ENCODE measurements around the gene IGF1R.

The IGF1R gene

DNA sequence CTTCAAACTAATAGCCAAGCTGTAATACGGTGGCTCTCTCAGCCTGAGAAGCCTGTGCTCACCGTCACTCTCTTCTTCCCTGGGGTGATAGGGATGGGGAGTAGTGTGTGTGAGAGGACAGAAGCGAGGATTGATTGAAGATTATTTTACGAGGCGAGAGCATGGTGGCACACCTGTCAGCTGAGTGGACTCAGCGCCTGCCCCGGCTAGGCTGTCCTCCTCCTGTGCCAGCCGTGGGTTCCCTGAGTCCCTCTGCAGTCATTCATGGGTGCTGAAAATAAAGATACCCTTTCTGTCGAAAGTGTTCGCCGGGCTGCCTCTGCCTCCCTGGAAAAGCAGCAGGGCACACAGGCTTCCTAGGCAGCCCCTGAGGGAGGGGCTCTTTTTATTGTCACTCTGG, 235.1 kb downstream of the IGF1R start:
- WGBS (ENCODE audit: insufficient coverage, insufficient read length): no CpG with 5 or more reads among the region's 11 CpGs
- H3K9me3 ChIP-seq (ENCODE audit: control insufficient read depth, insufficient read depth, low read length): no peaks in the 10 kb centered on the region
- H3K36me3 ChIP-seq (ENCODE audit: control insufficient read depth, insufficient read depth, low read length): no peaks in the 10 kb centered on the region
- H3K27ac ChIP-seq (ENCODE audit: low read length): no peak overlapping the region
- no peaks in the 10 kb centered on the region for H3K27me3 ChIP-seq (ENCODE audit: control insufficient read depth, insufficient read depth, low read length)
- 0 out of 2 replicates have a peak, but pooled peaks cover 3% of the 10 kb centered on the region for H3K4me1 ChIP-seq (ENCODE audit: control insufficient read depth, insufficient read depth, low read length)
- DNase-seq (ENCODE audit: low read depth, low spot score): no peak
- H3K4me3 ChIP-seq (ENCODE audit: low read length): no peak overlapping the region

DNA sequence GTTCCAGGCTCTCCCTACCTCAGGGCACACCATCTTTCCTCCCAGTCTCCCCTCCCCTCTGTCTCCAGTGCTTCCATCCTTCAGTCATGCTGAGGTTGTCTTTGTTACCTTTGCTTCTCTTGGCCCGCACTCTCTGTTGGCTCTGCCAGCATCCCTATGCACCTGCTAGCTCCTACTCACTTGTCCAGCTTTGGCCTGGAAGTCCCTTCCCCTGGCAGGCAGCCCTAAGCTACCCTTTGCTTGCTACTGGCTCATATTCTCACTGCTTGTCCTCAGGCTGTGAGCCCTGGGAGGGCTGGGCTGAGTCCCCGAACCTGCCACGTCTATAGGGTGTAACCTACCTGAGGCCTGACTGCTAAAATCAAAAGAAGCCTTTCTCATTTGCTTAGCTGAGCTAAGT, 236.6 kb downstream of the IGF1R start:
- H3K27me3 ChIP-seq (ENCODE audit: control insufficient read depth, insufficient read depth, low read length): no peaks in the 10 kb centered on the region
- no peaks in the 10 kb centered on the region for H3K9me3 ChIP-seq (ENCODE audit: control insufficient read depth, insufficient read depth, low read length)
- H3K27ac ChIP-seq (ENCODE audit: low read length): no peak overlapping the region
- 0 out of 2 replicates have a peak, but pooled peaks cover 3% of the 10 kb centered on the region for H3K4me1 ChIP-seq (ENCODE audit: control insufficient read depth, insufficient read depth, low read length)
- H3K36me3 ChIP-seq (ENCODE audit: control insufficient read depth, insufficient read depth, low read length): no peaks in the 10 kb centered on the region
- DNase-seq (ENCODE audit: low read depth, low spot score): no peak
- WGBS (ENCODE audit: insufficient coverage, insufficient read length): no CpG with 5 or more reads among the region's 3 CpGs
- H3K4me3 ChIP-seq (ENCODE audit: low read length): no peak overlapping the region

DNA sequence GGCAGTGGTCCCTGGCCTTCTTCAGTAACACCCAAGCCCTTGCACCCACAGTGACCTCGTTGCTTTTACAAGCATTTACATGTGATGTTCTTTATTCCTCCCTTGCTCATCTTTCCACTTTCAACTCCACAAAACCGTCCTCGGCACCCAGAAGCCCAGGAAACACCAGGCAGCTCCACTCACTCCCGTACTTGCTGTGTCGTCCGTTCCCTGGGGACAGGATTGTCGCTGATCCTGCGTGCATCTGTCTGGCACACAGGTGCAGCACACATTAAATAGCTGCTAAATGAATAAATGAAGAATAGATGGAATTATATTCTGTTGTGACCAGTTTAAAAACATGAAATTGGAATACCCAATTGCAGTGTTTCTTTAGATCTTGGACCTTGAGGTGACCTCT, 239.6 kb downstream of the IGF1R start:
- DNase-seq (ENCODE audit: low read depth, low spot score): no peak
- no peak overlapping the region for H3K4me3 ChIP-seq (ENCODE audit: low read length)
- WGBS (ENCODE audit: insufficient coverage, insufficient read length): no CpG with 5 or more reads among the region's 8 CpGs
- H3K4me1 ChIP-seq (ENCODE audit: control insufficient read depth, insufficient read depth, low read length): 0 out of 2 replicates have a peak, but pooled peaks cover 4% of the 10 kb centered on the region
- H3K9me3 ChIP-seq (ENCODE audit: control insufficient read depth, insufficient read depth, low read length): no peaks in the 10 kb centered on the region
- no peak overlapping the region for H3K27ac ChIP-seq (ENCODE audit: low read length)
- no peaks in the 10 kb centered on the region for H3K27me3 ChIP-seq (ENCODE audit: control insufficient read depth, insufficient read depth, low read length)
- H3K36me3 ChIP-seq (ENCODE audit: control insufficient read depth, insufficient read depth, low read length): peaks cover 2% of the 10 kb centered on the region; the same call in 1 of the 2 replicates

DNA sequence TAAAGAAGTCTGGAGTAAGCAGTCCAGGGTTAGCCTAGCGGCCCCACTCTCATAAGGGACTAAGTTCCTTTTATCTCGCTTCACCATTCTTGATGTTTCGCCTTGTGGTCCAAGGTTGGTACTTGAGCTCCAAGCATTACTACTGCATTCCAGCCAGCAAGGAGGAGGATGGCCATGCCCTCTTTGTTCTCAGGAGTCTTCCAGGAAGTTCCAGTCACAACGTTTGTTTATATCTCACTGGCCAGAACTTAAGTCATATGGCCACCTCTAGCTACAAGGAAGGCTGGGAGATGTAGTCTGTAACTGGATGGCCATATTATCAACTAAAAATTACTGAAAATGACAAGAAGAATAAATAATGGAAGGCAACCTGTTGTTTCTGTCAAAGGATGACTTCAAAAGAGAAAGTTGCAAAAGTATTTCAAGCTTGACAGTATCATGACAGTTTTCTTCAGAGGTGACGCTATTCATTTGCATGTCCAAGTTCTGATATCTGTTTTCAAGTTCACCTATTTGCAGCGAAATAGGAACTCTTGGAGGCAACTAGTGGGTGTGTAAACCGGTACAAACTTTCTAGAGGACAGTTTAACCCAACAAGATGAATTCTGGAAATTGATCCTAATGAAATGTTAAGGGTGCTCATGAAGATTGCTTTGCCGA, 240.6 kb downstream of the IGF1R start:
- no CpG with 5 or more reads among the region's 8 CpGs for WGBS (ENCODE audit: insufficient coverage, insufficient read length)
- Histone ChIP-seq H3K4me1 (ENCODE audit: control insufficient read depth, insufficient read depth, low read length) (0 out of 2 replicates have a peak, but pooled peaks cover 4% of the 10 kb centered on the region), H3K9me3 (ENCODE audit: control insufficient read depth, insufficient read depth, low read length) (no peaks in the 10 kb centered on the region), H3K4me3 (ENCODE audit: low read length) (no peak overlapping the region), H3K27me3 (ENCODE audit: control insufficient read depth, insufficient read depth, low read length) (no peaks in the 10 kb centered on the region), H3K27ac (ENCODE audit: low read length) (no peak overlapping the region), H3K36me3 (ENCODE audit: control insufficient read depth, insufficient read depth, low read length) (peaks cover 2% of the 10 kb centered on the region; the same call in 1 of the 2 replicates)
- DNase-seq (ENCODE audit: low read depth, low spot score): no peak

DNA sequence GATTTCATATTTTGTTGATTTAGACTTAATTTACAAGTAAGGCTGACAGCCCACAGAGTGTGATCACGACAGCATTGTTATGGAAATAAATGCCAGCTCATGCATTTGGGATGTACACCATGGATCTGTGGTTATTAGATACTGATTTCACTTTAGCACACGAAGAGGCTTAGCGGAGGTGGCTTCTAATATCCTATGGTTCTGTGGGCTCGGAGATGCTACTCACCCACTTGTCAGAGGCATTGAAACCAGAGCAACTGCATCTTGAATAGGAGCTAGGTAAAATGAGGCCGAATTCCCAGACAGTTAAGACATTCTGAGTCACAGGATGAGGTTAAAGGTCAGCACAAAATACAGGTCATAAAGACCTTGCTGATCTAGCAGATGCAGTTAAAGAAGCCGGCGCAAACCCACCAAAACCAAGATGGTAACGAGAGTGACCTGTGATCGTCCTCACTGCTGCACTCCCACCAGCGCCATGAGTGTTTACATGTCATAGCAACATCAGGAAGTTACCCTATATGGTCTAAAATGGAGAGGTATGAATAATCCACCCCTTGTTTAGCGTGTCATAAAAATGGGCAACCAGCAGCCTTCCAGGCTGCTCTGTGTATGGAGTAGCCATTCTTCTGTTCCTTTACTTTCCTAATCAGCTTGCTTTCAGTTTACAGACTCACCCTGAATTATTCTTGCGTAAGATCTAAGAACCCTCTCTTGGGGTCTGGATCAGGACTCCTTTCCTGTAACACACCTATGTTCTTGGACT, 241.8 kb downstream of the IGF1R start:
- Histone ChIP-seq H3K4me1 (ENCODE audit: control insufficient read depth, insufficient read depth, low read length) (0 out of 2 replicates have a peak, but pooled peaks cover 4% of the 10 kb centered on the region), H3K4me3 (ENCODE audit: low read length) (no peak overlapping the region), H3K27ac (ENCODE audit: low read length) (no peak overlapping the region), H3K36me3 (ENCODE audit: control insufficient read depth, insufficient read depth, low read length) (peaks cover 2% of the 10 kb centered on the region; the same call in 1 of the 2 replicates), H3K27me3 (ENCODE audit: control insufficient read depth, insufficient read depth, low read length) (no peaks in the 10 kb centered on the region), H3K9me3 (ENCODE audit: control insufficient read depth, insufficient read depth, low read length) (no peaks in the 10 kb centered on the region)
- no CpG with 5 or more reads among the region's 12 CpGs for WGBS (ENCODE audit: insufficient coverage, insufficient read length)
- DNase-seq (ENCODE audit: low read depth, low spot score): no peak

DNA sequence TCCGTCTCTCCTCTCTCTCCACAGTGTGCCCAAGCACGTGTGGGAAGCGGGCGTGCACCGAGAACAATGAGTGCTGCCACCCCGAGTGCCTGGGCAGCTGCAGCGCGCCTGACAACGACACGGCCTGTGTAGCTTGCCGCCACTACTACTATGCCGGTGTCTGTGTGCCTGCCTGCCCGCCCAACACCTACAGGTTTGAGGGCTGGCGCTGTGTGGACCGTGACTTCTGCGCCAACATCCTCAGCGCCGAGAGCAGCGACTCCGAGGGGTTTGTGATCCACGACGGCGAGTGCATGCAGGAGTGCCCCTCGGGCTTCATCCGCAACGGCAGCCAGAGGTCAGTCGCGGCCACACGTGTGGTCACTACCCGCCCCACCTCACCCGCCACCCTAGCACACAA, 243.0 kb downstream of the IGF1R start:
- Histone ChIP-seq H3K9me3 (ENCODE audit: control insufficient read depth, insufficient read depth, low read length) (no peaks in the 10 kb centered on the region), H3K27me3 (ENCODE audit: control insufficient read depth, insufficient read depth, low read length) (no peaks in the 10 kb centered on the region), H3K27ac (ENCODE audit: low read length) (no peak overlapping the region), H3K4me1 (ENCODE audit: control insufficient read depth, insufficient read depth, low read length) (0 out of 2 replicates have a peak, but pooled peaks cover 4% of the 10 kb centered on the region), H3K36me3 (ENCODE audit: control insufficient read depth, insufficient read depth, low read length) (peaks cover 2% of the 10 kb centered on the region; the same call in 1 of the 2 replicates), H3K4me3 (ENCODE audit: low read length) (no peak overlapping the region)
- WGBS (ENCODE audit: insufficient coverage, insufficient read length): no CpG with 5 or more reads among the region's 31 CpGs
- no peak for DNase-seq (ENCODE audit: low read depth, low spot score)

DNA sequence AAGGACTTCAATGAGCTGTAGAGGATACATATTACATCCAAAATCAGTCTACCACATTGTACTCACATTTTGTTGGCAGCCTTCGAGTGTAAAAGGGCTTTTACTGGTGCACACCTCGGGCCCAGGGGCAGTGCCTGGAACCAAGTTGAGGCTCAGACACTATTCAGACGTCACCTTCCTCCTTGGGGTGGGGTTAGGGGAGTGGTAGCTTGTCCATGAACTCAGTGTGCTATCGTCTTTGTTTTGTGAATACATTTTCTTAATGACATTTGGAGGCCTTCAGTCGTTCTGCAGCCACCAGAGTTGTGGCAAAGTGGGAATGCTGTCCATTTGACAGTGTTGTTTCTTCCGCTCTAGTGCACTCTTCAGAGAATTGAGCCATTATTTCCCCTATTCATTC, 245.1 kb downstream of the IGF1R start:
- 0 out of 2 replicates have a peak, but pooled peaks cover 1% of the 10 kb centered on the region for H3K4me1 ChIP-seq (ENCODE audit: control insufficient read depth, insufficient read depth, low read length)
- no peaks in the 10 kb centered on the region for H3K27me3 ChIP-seq (ENCODE audit: control insufficient read depth, insufficient read depth, low read length)
- DNase-seq (ENCODE audit: low read depth, low spot score): no peak
- peaks cover 7% of the 10 kb centered on the region for H3K36me3 ChIP-seq (ENCODE audit: control insufficient read depth, insufficient read depth, low read length)
- H3K27ac ChIP-seq (ENCODE audit: low read length): no peak overlapping the region
- no peaks in the 10 kb centered on the region for H3K9me3 ChIP-seq (ENCODE audit: control insufficient read depth, insufficient read depth, low read length)
- WGBS (ENCODE audit: insufficient coverage, insufficient read length): no CpG with 5 or more reads among the region's 6 CpGs
- no peak overlapping the region for H3K4me3 ChIP-seq (ENCODE audit: low read length)

DNA sequence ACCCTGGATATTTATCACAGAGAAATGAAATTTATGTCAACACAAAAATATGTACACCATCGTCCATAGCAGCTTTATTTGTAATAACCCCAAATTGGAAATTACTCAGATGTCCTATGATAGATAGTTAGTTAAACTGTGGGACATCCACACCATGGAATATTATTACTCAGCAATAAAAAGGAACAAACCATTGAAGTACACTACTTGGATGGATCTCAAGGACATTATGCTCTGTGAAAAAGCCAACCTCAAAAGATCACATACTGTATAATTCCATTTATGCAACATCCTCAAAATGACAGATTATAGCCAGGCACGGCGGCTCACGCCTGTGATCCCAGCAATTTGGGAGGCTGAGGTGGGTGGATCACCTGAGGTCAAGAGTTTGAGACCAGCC, 246.0 kb downstream of the IGF1R start:
- no peaks in the 10 kb centered on the region for H3K27me3 ChIP-seq (ENCODE audit: control insufficient read depth, insufficient read depth, low read length)
- no peaks in the 10 kb centered on the region for H3K9me3 ChIP-seq (ENCODE audit: control insufficient read depth, insufficient read depth, low read length)
- H3K36me3 ChIP-seq (ENCODE audit: control insufficient read depth, insufficient read depth, low read length): peaks cover 7% of the 10 kb centered on the region
- no peak for DNase-seq (ENCODE audit: low read depth, low spot score)
- H3K4me3 ChIP-seq (ENCODE audit: low read length): no peak overlapping the region
- 0 out of 2 replicates have a peak, but pooled peaks cover 1% of the 10 kb centered on the region for H3K4me1 ChIP-seq (ENCODE audit: control insufficient read depth, insufficient read depth, low read length)
- WGBS (ENCODE audit: insufficient coverage, insufficient read length): no CpG with 5 or more reads among the region's 4 CpGs
- no peak overlapping the region for H3K27ac ChIP-seq (ENCODE audit: low read length)

DNA sequence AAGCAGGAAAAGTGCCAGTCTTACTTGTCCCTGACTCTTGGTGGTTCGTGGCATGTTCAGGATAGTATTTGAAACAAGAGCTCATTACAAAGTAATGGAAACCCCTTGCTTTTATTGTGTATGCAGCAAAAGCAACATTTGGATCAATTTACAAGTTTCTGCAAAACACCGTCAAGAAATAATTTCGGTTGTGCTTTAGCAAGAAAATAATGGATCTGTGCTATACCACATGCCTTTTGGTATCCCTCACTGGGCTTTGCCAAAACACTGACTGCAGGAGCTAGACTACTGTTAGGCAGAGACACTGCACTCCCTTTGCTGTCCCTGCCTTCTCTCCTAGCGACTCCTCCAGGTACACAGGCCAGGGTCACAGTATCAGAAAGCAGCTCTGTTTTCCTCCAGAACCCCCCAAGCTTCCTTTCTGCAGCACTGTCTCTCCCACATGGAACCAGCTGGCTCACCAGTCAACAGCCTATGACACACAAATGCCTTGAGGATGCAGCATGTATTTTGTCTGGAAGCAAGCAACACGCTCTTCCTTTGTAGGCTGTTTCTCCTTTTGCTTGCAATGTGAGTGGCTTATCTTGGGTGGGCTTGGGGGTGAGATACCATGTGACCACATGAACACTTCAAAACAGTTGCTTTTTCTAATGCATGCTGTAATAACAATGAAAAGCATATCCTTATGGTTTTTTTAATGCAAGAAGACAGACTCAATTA, 247.8 kb downstream of the IGF1R start:
- Histone ChIP-seq H3K9me3 (ENCODE audit: control insufficient read depth, insufficient read depth, low read length) (no peaks in the 10 kb centered on the region), H3K27ac (ENCODE audit: low read length) (no peak overlapping the region), H3K36me3 (ENCODE audit: control insufficient read depth, insufficient read depth, low read length) (peaks cover 6% of the 10 kb centered on the region), H3K27me3 (ENCODE audit: control insufficient read depth, insufficient read depth, low read length) (no peaks in the 10 kb centered on the region), H3K4me3 (ENCODE audit: low read length) (no peak overlapping the region), H3K4me1 (ENCODE audit: control insufficient read depth, insufficient read depth, low read length) (peaks cover 2% of the 10 kb centered on the region)
- no CpG with 5 or more reads among the region's 5 CpGs for WGBS (ENCODE audit: insufficient coverage, insufficient read length)
- DNase-seq (ENCODE audit: low read depth, low spot score): no peak
